ENCODE measurements around the gene CHMP6.

The CHMP6 gene

DNA sequence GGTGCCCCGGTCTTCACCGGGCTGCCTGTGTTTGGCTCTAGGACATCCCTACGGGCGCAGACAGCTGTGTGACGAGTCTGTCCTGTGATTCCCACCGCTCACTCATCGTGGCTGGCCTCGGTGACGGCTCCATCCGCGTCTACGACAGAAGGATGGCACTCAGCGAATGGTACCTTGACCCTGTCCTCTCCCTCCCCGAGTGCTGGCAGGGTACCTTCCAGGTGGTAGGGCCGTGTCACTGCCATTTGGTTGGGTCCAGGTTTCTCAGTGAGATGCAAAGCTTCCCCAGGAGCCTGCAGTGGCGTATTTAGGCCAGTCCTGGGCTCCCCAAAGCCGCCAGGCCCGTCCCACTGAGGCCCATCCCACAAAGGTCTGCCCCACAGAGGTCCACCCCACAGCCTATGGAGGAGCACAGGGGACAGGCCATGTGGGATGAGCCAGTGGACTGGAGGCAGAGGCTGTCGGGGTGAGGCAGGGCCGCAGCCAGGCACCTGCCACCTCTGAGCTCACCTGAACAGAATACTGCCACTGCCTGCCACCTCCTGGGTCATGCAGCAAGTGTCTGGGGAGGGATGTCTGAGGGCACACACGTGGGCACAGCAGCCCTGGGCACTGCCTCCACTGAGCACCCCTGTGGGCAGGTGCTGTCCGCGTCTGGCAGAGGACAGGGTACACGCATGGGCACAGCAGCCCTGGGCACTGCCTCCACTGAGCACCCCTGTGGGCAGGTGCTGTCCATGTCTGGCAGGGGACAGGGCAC is 31.4 kb upstream of the CHMP6 start:
- no peaks in the 10 kb centered on the region for H3K9me3 ChIP-seq (ENCODE audit: control insufficient read depth, insufficient read depth, low read length)
- H3K9ac ChIP-seq (ENCODE audit: low read depth, low read length): no peak overlapping the region
- peaks cover 10% of the 10 kb centered on the region for H3K36me3 ChIP-seq (ENCODE audit: control insufficient read depth, insufficient read depth, low read length)
- no peaks in the 10 kb centered on the region for H3K27me3 ChIP-seq (ENCODE audit: control insufficient read depth, insufficient read depth, low read length)
- H3K4me1 ChIP-seq (ENCODE audit: control insufficient read depth, insufficient read depth, low read length): no peaks in the 10 kb centered on the region
- no peak overlapping the region for H3K4me3 ChIP-seq (ENCODE audit: low read depth, low read length)

DNA sequence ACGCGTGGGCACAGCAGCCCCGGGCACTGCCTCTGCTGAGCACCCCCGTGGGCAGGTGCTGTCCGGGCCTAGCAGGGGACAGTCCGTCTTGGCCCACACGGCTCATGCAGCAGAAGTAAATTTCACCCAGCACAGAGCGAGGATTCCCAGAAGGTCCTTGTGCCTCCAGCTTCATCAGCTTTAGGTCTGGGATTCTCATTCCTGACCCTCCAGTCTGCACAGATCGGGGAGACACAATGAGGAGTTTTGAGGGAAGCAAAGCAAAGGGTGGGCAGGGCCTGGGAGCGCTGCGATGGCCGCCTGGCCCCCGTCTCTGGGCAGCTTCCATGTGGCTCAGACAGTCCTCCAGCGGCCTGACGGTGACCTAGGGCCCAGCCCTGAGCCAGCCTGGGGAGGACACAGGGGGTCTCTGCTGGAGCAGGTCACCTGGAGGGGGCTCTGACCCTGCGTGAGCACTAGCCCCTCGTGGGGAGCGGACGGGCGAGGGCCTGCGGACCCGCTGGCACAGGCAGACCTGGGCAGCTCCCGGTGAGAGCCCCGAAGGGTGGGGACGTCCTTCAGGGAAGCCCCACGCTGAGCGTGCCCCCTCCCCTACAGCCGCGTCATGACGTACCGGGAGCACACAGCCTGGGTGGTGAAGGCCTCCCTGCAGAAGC is 30.7 kb upstream of the CHMP6 start:
- H3K9ac ChIP-seq (ENCODE audit: low read depth, low read length): no peak overlapping the region
- H3K36me3 ChIP-seq (ENCODE audit: control insufficient read depth, insufficient read depth, low read length): peaks cover 14% of the 10 kb centered on the region
- H3K27me3 ChIP-seq (ENCODE audit: control insufficient read depth, insufficient read depth, low read length): no peaks in the 10 kb centered on the region
- H3K9me3 ChIP-seq (ENCODE audit: control insufficient read depth, insufficient read depth, low read length): no peaks in the 10 kb centered on the region
- no peaks in the 10 kb centered on the region for H3K4me1 ChIP-seq (ENCODE audit: control insufficient read depth, insufficient read depth, low read length)
- no peak overlapping the region for H3K4me3 ChIP-seq (ENCODE audit: low read depth, low read length)

DNA sequence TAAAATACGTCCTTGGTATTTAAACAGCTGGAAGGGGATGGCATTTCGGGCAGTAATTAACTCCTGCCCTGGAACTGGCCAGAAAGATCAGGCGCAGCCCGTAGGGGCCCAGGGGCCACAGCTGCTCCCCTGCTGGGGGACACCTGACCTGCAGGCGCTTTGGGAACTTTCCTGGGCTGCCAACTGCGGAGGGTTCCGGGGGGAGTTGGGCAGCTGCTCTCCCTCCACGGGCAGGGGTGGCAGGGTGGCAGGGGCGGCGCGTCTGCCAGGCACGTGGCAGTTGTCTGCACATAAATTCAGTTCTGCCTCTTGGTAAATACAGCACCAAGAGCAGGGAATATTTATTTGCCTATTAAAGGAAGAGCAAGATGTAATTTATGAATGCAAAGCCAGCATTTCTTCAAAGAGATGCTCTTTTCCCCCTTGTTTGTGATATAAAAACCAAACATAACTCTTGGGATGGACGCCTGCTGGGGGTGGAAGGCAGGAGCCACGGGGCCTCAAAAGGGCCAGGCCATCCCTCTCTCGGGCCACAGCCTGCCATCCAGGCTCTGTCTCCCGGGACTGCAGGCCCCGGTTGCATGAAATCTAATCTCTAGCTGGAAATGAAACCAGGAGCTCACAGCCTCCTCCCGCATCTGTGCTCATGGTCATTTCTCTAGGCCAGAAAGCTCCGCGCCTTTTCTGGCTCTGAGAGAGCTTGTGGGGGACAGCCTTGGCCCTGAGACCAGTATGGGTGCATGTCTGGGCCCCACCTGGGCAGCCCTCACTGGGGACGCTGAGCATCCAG is 29.9 kb upstream of the CHMP6 start:
- Histone ChIP-seq H3K4me3 (ENCODE audit: low read depth, low read length) (no peak overlapping the region), H3K27me3 (ENCODE audit: control insufficient read depth, insufficient read depth, low read length) (no peaks in the 10 kb centered on the region), H3K36me3 (ENCODE audit: control insufficient read depth, insufficient read depth, low read length) (peaks cover 14% of the 10 kb centered on the region), H3K9ac (ENCODE audit: low read depth, low read length) (no peak overlapping the region), H3K9me3 (ENCODE audit: control insufficient read depth, insufficient read depth, low read length) (no peaks in the 10 kb centered on the region), H3K4me1 (ENCODE audit: control insufficient read depth, insufficient read depth, low read length) (no peaks in the 10 kb centered on the region)

DNA sequence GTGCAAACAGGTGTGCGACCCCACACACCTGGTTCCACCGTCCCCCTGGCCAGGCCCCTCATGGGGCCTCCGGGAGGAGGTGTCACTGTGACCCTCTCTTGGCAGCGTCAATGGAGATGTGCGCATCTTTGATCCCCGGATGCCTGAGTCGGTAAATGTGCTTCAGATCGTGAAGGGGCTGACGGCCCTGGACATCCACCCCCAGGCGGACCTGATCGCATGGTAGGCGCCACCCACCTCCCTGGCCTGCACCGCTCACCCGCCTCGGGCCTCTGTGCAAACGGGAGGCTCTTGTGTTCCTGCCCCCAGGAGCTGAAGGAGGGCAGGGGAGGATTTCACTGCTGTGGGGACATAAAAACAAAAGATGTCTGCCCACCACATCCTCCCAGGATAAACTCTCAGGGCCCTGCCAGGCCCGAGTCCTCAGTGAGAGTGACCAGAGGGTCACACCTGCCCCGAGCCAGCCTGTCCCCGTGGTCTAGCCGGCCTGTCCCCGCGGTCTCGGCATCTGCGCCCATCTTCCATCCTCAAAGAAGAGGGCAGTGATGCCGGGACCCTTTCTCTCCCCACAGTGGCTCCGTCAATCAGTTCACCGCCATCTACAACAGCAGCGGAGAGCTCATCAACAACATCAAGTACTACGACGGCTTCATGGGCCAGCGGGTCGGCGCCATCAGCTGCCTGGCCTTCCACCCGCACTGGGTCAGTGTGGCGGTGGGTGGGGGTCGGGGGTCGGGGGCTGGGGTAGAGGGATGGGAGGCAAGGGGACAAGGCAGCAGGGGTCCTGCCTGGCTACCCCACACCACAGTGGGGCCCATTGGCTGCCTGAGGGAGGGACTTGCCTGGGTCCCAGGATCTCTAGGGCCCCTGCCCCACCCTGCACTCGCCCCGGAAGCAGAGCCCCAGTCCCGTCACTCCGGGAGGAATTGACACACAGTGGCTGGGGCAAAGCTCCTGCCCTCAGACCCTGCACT is 29.0 kb upstream of the CHMP6 start:
- Histone ChIP-seq H3K4me3 (ENCODE audit: low read depth, low read length) (no peak overlapping the region), H3K36me3 (ENCODE audit: control insufficient read depth, insufficient read depth, low read length) (peaks cover 14% of the 10 kb centered on the region), H3K9me3 (ENCODE audit: control insufficient read depth, insufficient read depth, low read length) (no peaks in the 10 kb centered on the region), H3K4me1 (ENCODE audit: control insufficient read depth, insufficient read depth, low read length) (no peaks in the 10 kb centered on the region), H3K27me3 (ENCODE audit: control insufficient read depth, insufficient read depth, low read length) (no peaks in the 10 kb centered on the region), H3K9ac (ENCODE audit: low read depth, low read length) (no peak overlapping the region)

DNA sequence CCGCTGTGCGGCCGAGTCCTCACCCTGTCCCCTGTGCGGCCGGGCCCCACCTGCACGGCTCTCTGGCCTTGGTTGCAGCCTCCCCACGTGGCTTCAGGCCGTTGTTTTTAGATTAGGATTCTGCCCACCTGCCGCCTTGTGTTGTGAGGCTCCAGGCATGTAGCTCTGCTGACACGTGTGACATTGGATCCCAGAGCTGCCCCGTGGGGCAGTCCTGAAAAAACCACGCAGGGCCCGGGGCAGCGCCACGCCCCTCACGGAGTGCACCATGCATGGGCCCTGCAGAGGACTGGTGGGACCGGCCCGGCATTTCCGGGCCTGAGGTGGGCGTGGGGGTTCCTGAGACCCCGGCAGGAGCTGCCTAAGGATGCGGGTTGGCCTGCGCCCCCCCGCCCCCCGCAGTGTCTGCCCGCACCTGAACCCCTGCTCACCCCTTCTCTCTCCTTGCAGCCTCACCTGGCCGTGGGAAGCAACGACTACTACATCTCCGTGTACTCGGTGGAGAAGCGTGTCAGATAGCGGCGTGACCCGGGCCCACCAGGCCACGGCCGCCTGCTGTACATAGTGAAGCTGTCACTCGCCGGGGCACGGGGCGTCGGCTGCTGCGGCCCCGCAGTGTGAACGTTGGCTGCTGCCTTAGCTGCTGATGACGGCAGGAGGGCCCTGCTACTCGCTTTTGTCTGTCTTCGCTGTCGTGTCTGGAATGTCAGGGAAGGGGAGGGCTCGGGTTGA is 27.7 kb upstream of the CHMP6 start:
- no peaks in the 10 kb centered on the region for H3K9me3 ChIP-seq (ENCODE audit: control insufficient read depth, insufficient read depth, low read length)
- H3K36me3 ChIP-seq (ENCODE audit: control insufficient read depth, insufficient read depth, low read length): peaks cover 14% of the 10 kb centered on the region
- H3K4me1 ChIP-seq (ENCODE audit: control insufficient read depth, insufficient read depth, low read length): no peaks in the 10 kb centered on the region
- no peak overlapping the region for H3K4me3 ChIP-seq (ENCODE audit: low read depth, low read length)
- H3K27me3 ChIP-seq (ENCODE audit: control insufficient read depth, insufficient read depth, low read length): no peaks in the 10 kb centered on the region
- H3K9ac ChIP-seq (ENCODE audit: low read depth, low read length): no peak overlapping the region

DNA sequence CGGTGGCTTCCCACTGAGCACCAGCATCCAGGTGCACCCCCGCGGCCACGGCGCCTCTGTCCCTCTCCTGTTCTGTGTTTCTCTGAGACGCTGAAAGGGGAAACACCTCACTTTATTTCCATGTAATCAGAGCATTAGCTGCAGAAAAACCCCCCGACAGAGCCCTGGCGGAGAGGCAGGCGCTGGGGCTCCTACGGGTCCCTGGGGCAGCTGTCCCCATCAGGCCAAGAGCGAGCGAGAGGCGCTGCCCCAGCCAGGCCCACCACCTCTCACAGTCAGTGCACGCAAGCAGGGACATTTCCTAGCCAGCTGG is 27.1 kb upstream of the CHMP6 start:
- H3K27me3 ChIP-seq (ENCODE audit: control insufficient read depth, insufficient read depth, low read length): no peaks in the 10 kb centered on the region
- H3K9ac ChIP-seq (ENCODE audit: low read depth, low read length): no peak overlapping the region
- H3K4me1 ChIP-seq (ENCODE audit: control insufficient read depth, insufficient read depth, low read length): no peaks in the 10 kb centered on the region
- H3K36me3 ChIP-seq (ENCODE audit: control insufficient read depth, insufficient read depth, low read length): peaks cover 14% of the 10 kb centered on the region
- no peak overlapping the region for H3K4me3 ChIP-seq (ENCODE audit: low read depth, low read length)
- no peaks in the 10 kb centered on the region for H3K9me3 ChIP-seq (ENCODE audit: control insufficient read depth, insufficient read depth, low read length)

- Histone ChIP-seq H3K9ac (ENCODE audit: low read depth, low read length) (no peak overlapping the region), H3K9me3 (ENCODE audit: control insufficient read depth, insufficient read depth, low read length) (no peaks in the 10 kb centered on the region), H3K27me3 (ENCODE audit: control insufficient read depth, insufficient read depth, low read length) (no peaks in the 10 kb centered on the region), H3K4me1 (ENCODE audit: control insufficient read depth, insufficient read depth, low read length) (no peaks in the 10 kb centered on the region), H3K4me3 (ENCODE audit: low read depth, low read length) (no peak overlapping the region), H3K36me3 (ENCODE audit: control insufficient read depth, insufficient read depth, low read length) (peaks cover 14% of the 10 kb centered on the region)
Measured at GRCh38 chr17:80964859-80965580, 26.6 kb upstream of the CHMP6 start.

DNA sequence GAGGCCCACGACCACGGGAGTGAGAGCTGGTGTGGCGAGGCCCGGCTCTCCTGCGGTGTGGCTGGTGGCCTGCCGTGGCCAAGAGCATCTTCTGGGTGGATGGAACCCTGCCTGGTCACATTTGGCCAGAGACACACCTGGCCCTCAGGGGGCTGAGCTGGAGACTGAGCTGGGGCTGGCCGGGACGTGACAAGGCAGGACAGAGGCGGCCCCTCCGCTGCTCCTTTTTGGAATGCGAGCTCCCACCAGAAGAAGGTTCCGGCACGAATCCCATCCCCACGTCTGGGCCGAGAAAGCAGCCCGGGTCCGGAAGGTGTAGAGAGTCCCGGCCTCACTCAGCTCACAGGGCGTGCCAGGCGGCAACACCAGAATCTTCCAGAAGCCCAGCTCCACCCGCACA is 26.0 kb upstream of the CHMP6 start:
- no peak overlapping the region for H3K4me3 ChIP-seq (ENCODE audit: low read depth, low read length)
- no peaks in the 10 kb centered on the region for H3K9me3 ChIP-seq (ENCODE audit: control insufficient read depth, insufficient read depth, low read length)
- no peak overlapping the region for H3K9ac ChIP-seq (ENCODE audit: low read depth, low read length)
- H3K36me3 ChIP-seq (ENCODE audit: control insufficient read depth, insufficient read depth, low read length): peaks cover 10% of the 10 kb centered on the region
- no peaks in the 10 kb centered on the region for H3K27me3 ChIP-seq (ENCODE audit: control insufficient read depth, insufficient read depth, low read length)
- no peaks in the 10 kb centered on the region for H3K4me1 ChIP-seq (ENCODE audit: control insufficient read depth, insufficient read depth, low read length)

DNA sequence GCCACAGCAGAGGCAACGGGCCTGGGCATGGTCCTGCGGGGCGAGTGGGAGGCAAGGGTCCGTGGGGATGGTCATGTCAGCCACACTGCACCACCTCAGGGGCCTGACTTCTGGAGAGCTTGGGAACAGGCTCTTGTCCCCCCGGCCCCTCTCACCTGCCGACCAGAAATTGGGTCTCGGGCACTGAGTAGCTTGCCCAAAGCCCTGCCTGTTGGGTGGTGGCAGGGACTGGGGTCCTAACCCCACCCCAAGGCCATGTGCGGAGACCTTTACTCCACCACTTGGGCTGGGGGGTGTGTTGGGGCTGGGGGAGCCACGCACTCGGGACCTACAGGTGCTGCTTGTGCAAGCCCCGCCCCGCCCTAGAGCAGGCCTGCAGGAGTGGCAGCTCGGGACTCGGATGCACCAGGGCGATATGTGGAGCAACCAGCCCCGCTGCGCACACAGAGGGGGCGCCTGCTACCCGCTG is 24.2 kb upstream of the CHMP6 start:
- H3K4me1 ChIP-seq (ENCODE audit: control insufficient read depth, insufficient read depth, low read length): no peaks in the 10 kb centered on the region
- no peak overlapping the region for H3K4me3 ChIP-seq (ENCODE audit: low read depth, low read length)
- H3K27me3 ChIP-seq (ENCODE audit: control insufficient read depth, insufficient read depth, low read length): no peaks in the 10 kb centered on the region
- no peak overlapping the region for H3K9ac ChIP-seq (ENCODE audit: low read depth, low read length)
- H3K36me3 ChIP-seq (ENCODE audit: control insufficient read depth, insufficient read depth, low read length): peaks cover 6% of the 10 kb centered on the region
- no peaks in the 10 kb centered on the region for H3K9me3 ChIP-seq (ENCODE audit: control insufficient read depth, insufficient read depth, low read length)

GRCh38 chr17:80968602-80969029 is 23.0 kb upstream of the CHMP6 start:
- no peaks in the 10 kb centered on the region for H3K9me3 ChIP-seq (ENCODE audit: control insufficient read depth, insufficient read depth, low read length)
- no peak overlapping the region for H3K9ac ChIP-seq (ENCODE audit: low read depth, low read length)
- no peaks in the 10 kb centered on the region for H3K27me3 ChIP-seq (ENCODE audit: control insufficient read depth, insufficient read depth, low read length)
- no peaks in the 10 kb centered on the region for H3K4me1 ChIP-seq (ENCODE audit: control insufficient read depth, insufficient read depth, low read length)
- H3K4me3 ChIP-seq (ENCODE audit: low read depth, low read length): no peak overlapping the region
- peaks cover 6% of the 10 kb centered on the region for H3K36me3 ChIP-seq (ENCODE audit: control insufficient read depth, insufficient read depth, low read length)
